Measurements from ENCODE around the gene SBF2.
"Not testable (repeated sequence)": the region's sequence is repeated elsewhere in the genome, so short reads cannot be mapped to it uniquely, and the experiment has no call there.

Gene SBF2

GRCh38 chr11:10109806-10110205 lies 184.2 kb downstream of the SBF2 start:
- DNase-seq = no peak

- DNase-seq = no peak
Observed at GRCh38 chr11:10108915-10109680, 184.9 kb downstream of the SBF2 start.

- DNase-seq = no peak
Observed at GRCh38 chr11:10107497-10107896, 186.5 kb downstream of the SBF2 start.

DNA sequence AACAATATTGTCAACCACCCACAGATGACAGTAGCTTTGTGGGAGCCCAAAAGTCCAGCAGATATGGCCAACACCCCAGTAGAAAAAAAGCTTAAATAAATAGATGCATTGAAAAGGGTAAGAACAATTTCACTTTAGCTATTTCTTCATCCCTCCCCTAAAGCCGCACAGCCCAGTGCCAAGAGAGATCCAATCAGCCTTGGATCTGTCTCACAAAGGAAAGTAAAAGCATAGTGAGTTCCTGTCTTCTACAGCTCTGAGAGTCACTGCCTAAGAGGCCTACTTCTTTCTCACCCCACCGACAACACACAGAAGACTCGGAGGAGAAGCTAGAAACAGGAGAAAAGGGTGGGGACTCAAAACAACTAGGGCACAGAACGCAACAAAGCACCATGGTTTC lies 196.4 kb downstream of the SBF2 start:
- DNase-seq = no peak

- DNase-seq = no peak
Observed at GRCh38 chr11:10096987-10097386, 197.0 kb downstream of the SBF2 start.

DNA sequence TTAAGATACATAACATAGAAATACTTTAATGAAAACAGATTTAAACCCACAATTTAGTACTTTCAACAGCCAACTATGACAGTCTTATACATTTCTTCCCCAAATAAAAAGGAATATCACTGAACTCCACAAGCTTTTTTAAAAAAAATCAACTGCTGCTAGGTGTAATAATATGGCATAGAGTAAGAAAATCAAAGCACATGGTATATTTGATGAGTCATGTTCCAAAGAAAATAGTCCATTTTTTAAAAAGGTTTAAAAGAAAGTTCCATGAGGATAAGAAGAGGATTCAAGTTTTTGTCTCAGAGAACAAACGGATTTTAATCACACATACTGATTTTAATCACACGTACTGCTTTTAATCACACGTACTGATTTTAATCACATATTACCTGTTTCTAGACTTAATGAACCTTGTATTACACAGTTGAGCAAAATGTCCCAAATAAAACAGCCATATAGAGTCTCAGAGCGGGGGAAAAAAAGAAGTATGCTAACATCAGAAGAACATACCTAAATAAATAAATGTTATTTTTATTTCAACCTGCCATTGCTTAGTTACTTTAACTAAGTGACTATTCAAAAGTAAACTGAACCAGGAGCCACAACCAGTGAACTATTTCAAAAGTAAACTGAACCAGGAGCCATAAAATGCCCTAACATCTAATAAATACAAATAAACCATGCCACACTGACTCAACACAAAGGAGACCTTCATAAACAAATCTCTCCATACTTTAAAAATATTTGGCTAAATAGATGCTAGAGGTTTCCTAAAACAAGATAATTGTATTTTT lies 198.4 kb downstream of the SBF2 start:
- no peak for DNase-seq

GRCh38 chr11:10092426-10092825 lies 201.6 kb downstream of the SBF2 start:
- DNase-seq = no peak

DNA sequence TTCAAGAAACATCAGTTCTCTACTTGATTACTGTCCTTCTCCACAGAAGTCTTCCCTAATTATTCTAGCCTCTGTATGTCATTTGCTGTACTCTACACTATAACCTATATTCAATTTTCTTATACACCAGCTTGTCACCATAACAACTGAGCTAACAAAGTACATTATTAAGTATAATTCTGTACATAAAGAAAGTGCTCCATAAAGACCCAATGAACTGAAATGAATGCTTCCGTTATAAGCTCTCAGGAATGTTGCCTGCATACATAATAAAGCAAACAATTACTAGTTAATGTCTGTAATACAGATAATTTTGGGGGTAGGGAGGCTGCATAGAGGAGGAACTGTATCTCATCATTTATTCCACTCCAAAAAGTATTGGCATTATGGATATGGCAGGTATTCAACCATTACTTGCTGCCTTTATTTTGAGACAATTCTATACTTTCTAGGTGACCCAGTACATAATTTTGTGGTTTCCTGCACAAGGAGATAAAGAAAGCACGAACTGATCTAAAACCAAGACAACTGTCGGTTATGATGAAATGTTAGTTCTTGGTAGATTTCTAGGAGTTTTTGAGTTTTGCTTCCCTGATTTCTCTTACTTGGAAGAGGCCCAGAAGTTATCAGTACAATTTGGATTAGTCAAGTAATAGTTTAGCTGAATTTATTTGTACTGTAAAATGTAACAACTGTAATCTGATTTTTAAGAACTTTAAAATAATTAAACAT lies 202.5 kb downstream of the SBF2 start:
- DNase-seq = no peak

DNA sequence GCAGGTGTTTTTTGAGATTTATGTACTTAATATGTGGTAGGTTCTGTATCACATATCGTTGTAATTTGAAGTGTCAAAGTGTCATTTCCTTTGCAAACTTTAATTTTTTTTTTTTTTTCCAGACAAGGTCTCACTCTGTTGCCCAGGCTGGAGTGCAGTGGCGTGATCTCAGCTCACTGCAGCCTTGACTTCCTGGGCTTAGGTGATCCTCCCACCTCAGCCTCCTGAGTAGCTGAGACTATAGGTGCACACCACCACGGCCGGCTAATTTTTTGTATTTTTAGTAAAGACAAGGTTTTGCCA lies 206.1 kb downstream of the SBF2 start:
- DNase-seq = not testable (repeated sequence)

GRCh38 chr11:10087186-10087922 lies 206.7 kb downstream of the SBF2 start:
- DNase-seq = no peak

DNA sequence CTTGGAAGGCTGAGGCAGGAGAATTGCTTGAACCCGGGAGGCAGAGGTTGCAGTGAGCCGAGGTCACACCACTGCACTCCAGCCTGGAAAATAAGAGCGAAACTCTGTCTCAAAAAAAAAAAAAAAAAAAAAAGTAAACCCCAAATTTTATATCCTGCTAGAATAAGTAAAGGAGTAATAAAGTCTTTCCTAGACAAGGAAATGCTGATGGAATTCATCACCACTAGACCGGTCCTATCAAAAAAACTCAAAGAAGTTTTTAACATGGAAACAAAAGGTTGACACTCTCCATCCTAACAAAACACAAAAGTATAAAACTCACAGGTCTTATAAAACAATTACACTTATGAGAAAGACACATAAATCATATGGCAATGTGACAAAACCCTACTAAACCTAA lies 213.9 kb downstream of the SBF2 start:
- DNase-seq = no peak

- no peak for DNase-seq
Observed at GRCh38 chr11:10076458-10077141, 217.4 kb downstream of the SBF2 start.

DNA sequence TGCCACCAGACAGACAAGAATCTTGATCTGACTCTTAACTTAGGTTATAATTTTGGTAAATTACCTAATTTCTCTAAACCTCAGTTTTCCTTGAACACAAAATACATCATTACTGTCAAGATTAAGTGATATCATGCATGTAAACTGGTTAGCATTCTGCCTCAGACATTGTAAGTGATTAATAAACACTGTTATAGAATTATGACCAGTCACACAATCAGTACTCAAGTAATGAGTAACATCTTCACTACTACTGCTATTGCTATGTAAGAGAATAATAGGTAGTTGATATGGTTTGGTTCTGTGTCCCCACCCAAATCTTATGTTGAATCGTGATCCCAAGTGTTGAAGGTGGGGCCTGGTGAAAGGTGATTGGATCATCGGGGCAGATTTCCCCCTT lies 218.9 kb downstream of the SBF2 start:
- DNase-seq = no peak

DNA sequence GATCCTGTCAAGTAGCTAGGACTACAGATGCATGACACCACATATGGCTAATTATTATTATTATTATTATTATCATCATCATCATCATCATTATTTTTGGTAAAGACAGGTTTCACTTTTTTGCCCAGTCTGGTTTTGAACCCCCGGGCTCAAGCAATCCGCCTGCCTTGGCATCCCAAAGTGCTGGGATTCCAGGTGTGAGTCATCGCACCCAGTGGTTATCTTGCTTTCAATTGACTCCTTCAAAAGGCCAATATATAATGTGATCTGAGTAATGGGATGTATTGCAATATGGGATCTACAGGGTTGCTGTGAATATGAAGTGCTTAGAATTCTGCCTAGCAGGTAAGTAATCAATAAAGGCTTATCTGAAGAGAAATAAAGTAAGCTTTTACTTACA lies 221.2 kb downstream of the SBF2 start:
- no peak for DNase-seq

GRCh38 chr11:10072142-10072541 lies 221.9 kb downstream of the SBF2 start:
- DNase-seq = no peak

- no peak for DNase-seq
Observed at GRCh38 chr11:10067629-10068300, 226.3 kb downstream of the SBF2 start.

DNA sequence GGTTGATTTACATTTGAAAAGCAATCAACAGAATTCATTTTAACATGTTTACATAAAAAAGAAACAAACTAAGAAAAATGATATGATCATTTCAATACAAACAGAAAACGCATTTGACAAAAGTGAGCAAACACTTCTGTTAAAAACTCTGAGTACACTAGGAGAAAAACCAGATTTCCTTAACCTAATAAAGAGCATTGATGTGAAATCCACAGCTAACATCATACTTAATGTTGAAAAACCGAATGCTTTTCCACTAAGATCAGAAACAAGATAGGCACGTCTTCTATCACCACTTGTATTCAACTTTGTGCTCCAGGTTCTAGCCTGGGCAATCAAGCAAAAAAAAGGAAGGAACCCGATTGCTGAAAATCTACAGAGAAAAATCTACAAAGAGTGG lies 227.6 kb downstream of the SBF2 start:
- DNase-seq = no peak

GRCh38 chr11:10064828-10065227 lies 229.2 kb downstream of the SBF2 start:
- DNase-seq = no peak

DNA sequence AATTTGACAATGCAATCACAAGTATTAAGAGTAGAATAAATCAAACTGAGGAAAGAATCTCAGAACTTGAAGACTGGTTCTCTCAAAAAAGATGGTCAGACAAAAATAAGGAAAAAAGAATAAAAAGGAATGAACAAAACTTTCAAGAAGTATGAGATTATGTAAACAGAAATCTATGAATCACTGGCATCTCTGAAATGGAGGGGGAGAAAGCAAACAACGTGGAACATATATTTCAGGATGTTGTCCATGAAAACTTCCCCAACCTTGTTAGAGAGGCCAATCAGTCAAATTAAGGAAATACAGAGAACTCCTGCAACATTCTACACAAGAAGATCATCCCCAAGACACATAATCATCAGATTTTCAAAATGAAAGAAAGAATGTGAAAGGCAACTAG lies 235.7 kb downstream of the SBF2 start:
- DNase-seq = no peak

DNA sequence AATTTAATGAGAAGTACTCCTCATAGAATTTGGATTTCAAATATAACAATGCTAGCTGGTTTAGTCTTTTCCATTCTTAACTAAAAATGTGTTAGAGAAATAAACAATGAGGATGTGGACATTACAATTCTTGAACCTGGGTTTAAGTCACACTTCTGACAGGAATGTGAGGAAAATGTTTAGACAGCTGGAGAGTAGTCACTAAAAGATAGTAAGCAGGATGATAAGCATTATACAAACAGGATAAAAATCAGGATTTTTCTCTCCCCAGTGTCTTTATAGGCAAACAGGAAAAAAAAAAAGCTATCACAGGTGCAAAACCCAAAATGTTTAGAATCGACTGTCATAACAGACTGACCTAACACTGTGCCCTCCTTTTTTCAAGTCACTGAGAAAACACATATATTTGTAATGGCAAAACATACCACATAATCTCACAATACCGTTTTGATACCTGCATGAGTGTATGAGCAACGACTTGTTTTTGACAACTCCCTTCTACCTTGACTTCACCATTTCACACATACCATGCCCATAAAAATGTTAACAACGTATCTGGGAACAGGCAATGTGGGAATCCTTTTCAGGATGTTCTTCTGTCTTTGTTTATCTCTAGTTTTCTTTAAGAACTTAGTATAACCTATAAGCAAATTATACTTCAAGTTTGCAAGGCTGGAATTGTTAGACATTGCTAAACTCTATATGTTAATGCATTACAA lies 242.0 kb downstream of the SBF2 start:
- no peak for DNase-seq

GRCh38 chr11:10050561-10050960 lies 243.5 kb downstream of the SBF2 start:
- DNase-seq = no peak
